B cell (primary cell): ENCODE results near the gene TRIM38. TPM values are rescaled to one million over a fixed set of nuclear protein-coding genes. Genes with fewer than 3 reads are reported as not detected.

Experiments used
- ATAC-seq: fragments of 200-7000 bp; cut with Tn5 transposase; one replicate; pipeline ENCODE4 v1.10.0; 2021; ENCODE audit warnings: low read depth, mild to moderate bottlenecking, moderate number of reproducible peaks, moderate library complexity
- CTCF ChIA-PET: fragments of 350-600 bp; sonication (Branson Sonifier 250); formaldehyde crosslinking; loops from one replicate; lab custom pipeline; 2021; ENCODE audit warnings: antibody characterized with exemption, inconsistent platforms; lab: Charles Lee
- POLR2A ChIA-PET: fragments of 350-600 bp; sonication (Branson Sonifier 250); formaldehyde crosslinking; loops from one replicate; lab custom pipeline; 2021; ENCODE audit warnings: antibody characterized with exemption; lab: Charles Lee
- DNase-seq: peaks from one replicate; pipeline ENCODE4 v3.0.0; 2013
- H2AFZ ChIP-seq: 2 replicates; pipeline ENCODE4 v1.6.1; 2012; ENCODE audit warnings: mild to moderate bottlenecking, low read depth, low read length; ENCODE audit not compliant: insufficient read depth, poor library complexity, severe bottlenecking
- H3K27ac ChIP-seq, 2 donors: 1 replicate in 1 of 2; 2 replicates in 1 of 2; pipeline ENCODE4 v1.5.1; 2012 to 2013; ENCODE audit warnings: low read length in 2 of 2, mild to moderate bottlenecking in 2 of 2, moderate library complexity in 1 of 2
- H3K27me3 ChIP-seq, 4 experiments: fragments of 200-600 bp in 1 of 4; sonication (generic) in 1 of 4; replicated peaks in 1 of 4; 1 replicate in 2 of 4; 2 replicates in 2 of 4; pipeline versions ENCODE4 v1.6.1 to v1.7.0; 2013 to 2016; ENCODE audit warnings: low read length in 3 of 4, mild to moderate bottlenecking in 2 of 4, mixed read lengths in 1 of 4, moderate library complexity in 1 of 4; ENCODE audit not compliant: insufficient read depth in 4 of 4, control insufficient read depth in 3 of 4; ENCODE audit errors: control extremely low read depth in 1 of 4
- H3K36me3 ChIP-seq, 2 experiments: replicated peaks in 1 of 2; 1 replicate in 1 of 2; 2 replicates in 1 of 2; pipeline versions ENCODE4 v1.6.1 to v1.7.1; 2013; ENCODE audit warnings: low read length in 1 of 2; ENCODE audit not compliant: insufficient read depth in 2 of 2, control insufficient read depth in 1 of 2; ENCODE audit errors: control extremely low read depth in 1 of 2, extremely low read depth in 1 of 2
- H3K4me1 ChIP-seq, 2 donors: fragments of 200-600 bp in 1 of 2; sonication (generic) in 1 of 2; 1 replicate in 1 of 2; 2 replicates in 1 of 2; pipeline versions ENCODE4 v1.5.1 to v1.6.1; 2013 to 2017; ENCODE audit warnings: low read length in 2 of 2; ENCODE audit not compliant: control insufficient read depth in 2 of 2, insufficient read depth in 2 of 2
- H3K4me2 ChIP-seq: replicated peaks from 2 replicates; pipeline ENCODE3; 2012; ENCODE audit warnings: mild to moderate bottlenecking, low read depth, low read length; ENCODE audit not compliant: poor library complexity, severe bottlenecking
- H3K4me3 ChIP-seq, 5 experiments: fragments of 200-600 bp in 1 of 5; sonication (generic) in 1 of 5; 1 replicate in 3 of 5; 2 replicates in 2 of 5; pipeline versions ENCODE4 v1.5.1 to v1.7.0; 2011 to 2016; ENCODE audit warnings: low read length in 4 of 5, mild to moderate bottlenecking in 4 of 5, low read depth in 2 of 5, control low read depth in 1 of 5, moderate library complexity in 1 of 5; ENCODE audit not compliant: insufficient read depth in 1 of 5; ENCODE audit errors: control extremely low read depth in 1 of 5, extremely low read depth in 1 of 5
- H3K79me2 ChIP-seq: fragments of 200-600 bp; sonication (generic); one replicate; pipeline ENCODE4 v1.6.0; 2016; ENCODE audit warnings: low read length; ENCODE audit not compliant: control insufficient read depth, insufficient read depth
- H3K9ac ChIP-seq: fragments of 200-600 bp; sonication (generic); 2 replicates; pipeline ENCODE4 v1.6.1; 2017; ENCODE audit warnings: mild to moderate bottlenecking, low read length, moderate library complexity
- H3K9me3 ChIP-seq, 3 donors: one replicate each; pipeline versions ENCODE4 v1.6.1 to v1.7.1; 2013; ENCODE audit warnings: low read length in 2 of 3; ENCODE audit not compliant: control insufficient read depth in 2 of 3, insufficient read depth in 1 of 3; ENCODE audit errors: control extremely low read depth in 1 of 3
- H4K20me1 ChIP-seq: 2 replicates; pipeline ENCODE4 v1.6.0; 2012; ENCODE audit warnings: mild to moderate bottlenecking, low read length; ENCODE audit not compliant: insufficient read depth, control insufficient read depth, poor library complexity, severe bottlenecking
- H3K27ac Mint-ChIP-seq: one replicate; pipeline ENCODE4 v1.8.0; 2021; ENCODE audit warnings: mixed read lengths
- H3K27me3 Mint-ChIP-seq: one replicate; pipeline ENCODE4 v1.8.0; 2021; ENCODE audit warnings: mixed read lengths
- H3K4me1 Mint-ChIP-seq: one replicate; pipeline ENCODE4 v1.8.0; 2021; ENCODE audit warnings: mixed read lengths
- H3K4me3 Mint-ChIP-seq: one replicate; pipeline ENCODE4 v1.8.0; 2021; ENCODE audit warnings: mixed read lengths
- H3K9me3 Mint-ChIP-seq: one replicate; pipeline ENCODE4 v1.8.0; 2022; ENCODE audit warnings: mixed read lengths; ENCODE audit not compliant: insufficient read depth
- CTCF ChIP-seq: fragments of 200-600 bp; IDR thresholded peaks from one replicate; pipeline ENCODE4 v1.8.0; 2022; ENCODE audit warnings: antibody characterized with exemption, mild to moderate bottlenecking
- EZH2 ChIP-seq: IDR thresholded peaks from 2 replicates; pipeline ENCODE4 v1.6.1; 2012; ENCODE audit warnings: borderline replicate concordance, low read depth, mild to moderate bottlenecking, moderate library complexity, low read length; ENCODE audit not compliant: insufficient read depth, poor library complexity, severe bottlenecking
- WGBS: methylation state at CpG from one replicate; pipeline ENCODE4 v1.1.5; 2013; ENCODE audit warnings: missing lambda C conversion rate; ENCODE audit not compliant: insufficient coverage; 5-methylcytosine and 5-hydroxymethylcytosine counted together
- intact Hi-C: fragments of 100-400 bp; cut with micrococcal nuclease; formaldehyde crosslinking; loops from one replicate; pipeline ENCODE4 v1.10.0; 2022
- polyA plus RNA-seq: library from polyadenylated mRNA; depleted of rRNA; stranded (reverse); fragments of >200 nt; gene quantifications from 2 replicates; pipeline ENCODE4 v1.2.3, GENCODE V29; 2012
- total RNA-seq, 2 donors: library from RNA; stranded (reverse); fragments of 120-200 nt in 1 of 2; gene quantifications; 1 replicate in 1 of 2; 2 replicates in 1 of 2; pipeline versions ENCODE4 v1.2.3 to v1.2.4, GENCODE V29; 2013 to 2022

The TRIM38 gene
- total and polyA plus RNA-seq, 2 donors (not counting 1 experiment from before 2014, with no cell fraction given), result 29.3 to 57.2 TPM

GRCh38 chr6:26031151-26031594 lies 68.6 kb downstream of the TRIM38 start:
- Histone ChIP-seq H4K20me1 (no peaks in the 10 kb centered on the region), H3K79me2 (no peaks in the 10 kb centered on the region), H3K4me1 (peaks cover 26 to 40% of the 10 kb centered on the region in 2 donors), H3K27ac (peak overlapping the region; percentile 76 to 78), H3K4me2 (peak overlapping the region; percentile 77), H3K36me3 (no peaks in the 10 kb centered on the region), H3K9ac (peak overlapping the region; percentile 65), H3K4me3 (peak overlapping the region; percentile 67 to 85 (median 69)), H3K9me3 (peaks cover 0 to 10% (median 2%) of the 10 kb centered on the region in 3 donors), H2AFZ (peak overlapping the region; percentile 66), H3K27me3 (no peaks in the 10 kb centered on the region)
- CTCF ChIA-PET, result interaction anchor here (1.1 to 6.7 kb wide), 10 partner anchors 9 to 1807 kb away, joined by 3 to 45 read pairs (median 6); a partner anchor contains a TSS
- intact Hi-C loops, result loop anchor here (5.0 kb wide), 2 partner anchors 241 to 1861 kb away; a partner anchor contains a TSS
- H3K9me3 Mint-ChIP-seq, result peaks cover 3% of the 10 kb centered on the region
- H3K27ac Mint-ChIP-seq, result peak overlapping the region; percentile 87
- ATAC-seq (no peak), DNase-seq (no peak)
- POLR2A ChIA-PET, result interaction anchor here (0.7 to 6.1 kb wide), 10 partner anchors 10 to 185 kb away, joined by 3 to 111 read pairs (median 28); a partner anchor contains a TSS
- H3K4me1 Mint-ChIP-seq, result peaks cover 52% of the 10 kb centered on the region
- TF ChIP-seq EZH2 (no peak), CTCF (no peak)
- WGBS, result no CpG with 5 or more reads among the region's 5 CpGs
- H3K27me3 Mint-ChIP-seq, result no peaks in the 10 kb centered on the region
- peak overlapping the region; percentile 96 for H3K4me3 Mint-ChIP-seq
